ENCODE results near the gene GCSH.
A peak's percentile ranks its signal among the peaks of the same experiment; 100 is the strongest.

GCSH gene

DNA sequence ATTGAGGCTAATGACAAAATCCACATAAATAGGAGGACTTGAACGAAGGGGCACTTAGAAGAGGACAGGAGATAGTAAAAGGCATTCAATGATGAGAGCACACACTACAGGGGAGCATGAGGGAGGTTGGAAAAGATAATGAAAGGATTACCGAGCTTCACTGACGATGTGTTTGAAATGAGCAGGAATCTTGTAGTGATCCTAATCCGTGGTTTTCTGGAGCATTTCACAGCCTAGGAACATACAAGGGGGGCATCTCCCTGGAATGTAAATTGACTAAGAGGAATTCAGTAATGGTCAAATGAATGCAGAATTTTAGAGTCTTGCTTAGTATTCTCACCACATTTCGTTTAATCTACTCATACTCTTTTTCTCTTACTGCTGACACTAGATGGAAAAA is 55.4 kb downstream of the GCSH start:
- DNase-seq, result no peak

DNA sequence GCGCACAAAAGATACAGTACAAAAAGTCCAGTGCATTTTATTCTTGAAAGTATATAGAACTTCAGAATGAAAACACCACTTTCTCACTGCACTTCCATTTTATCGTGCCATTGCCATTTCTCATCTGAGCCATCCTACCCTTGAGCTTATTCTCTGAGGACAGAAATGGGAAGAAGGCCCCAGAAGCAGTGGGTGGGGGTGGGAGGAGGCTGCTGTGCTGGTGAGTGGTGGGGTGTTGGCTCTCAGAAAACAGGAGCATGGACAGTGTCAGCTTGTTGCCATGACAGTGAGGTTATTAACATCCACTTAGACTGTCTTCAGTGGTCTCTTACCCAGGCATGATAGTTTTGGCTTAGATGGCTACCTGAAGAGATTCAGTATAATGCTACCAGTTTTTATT is 56.1 kb downstream of the GCSH start:
- no peak for DNase-seq

- no peak for DNase-seq
Observed at GRCh38 chr16:81036751-81037350, 59.3 kb downstream of the GCSH start.

DNA sequence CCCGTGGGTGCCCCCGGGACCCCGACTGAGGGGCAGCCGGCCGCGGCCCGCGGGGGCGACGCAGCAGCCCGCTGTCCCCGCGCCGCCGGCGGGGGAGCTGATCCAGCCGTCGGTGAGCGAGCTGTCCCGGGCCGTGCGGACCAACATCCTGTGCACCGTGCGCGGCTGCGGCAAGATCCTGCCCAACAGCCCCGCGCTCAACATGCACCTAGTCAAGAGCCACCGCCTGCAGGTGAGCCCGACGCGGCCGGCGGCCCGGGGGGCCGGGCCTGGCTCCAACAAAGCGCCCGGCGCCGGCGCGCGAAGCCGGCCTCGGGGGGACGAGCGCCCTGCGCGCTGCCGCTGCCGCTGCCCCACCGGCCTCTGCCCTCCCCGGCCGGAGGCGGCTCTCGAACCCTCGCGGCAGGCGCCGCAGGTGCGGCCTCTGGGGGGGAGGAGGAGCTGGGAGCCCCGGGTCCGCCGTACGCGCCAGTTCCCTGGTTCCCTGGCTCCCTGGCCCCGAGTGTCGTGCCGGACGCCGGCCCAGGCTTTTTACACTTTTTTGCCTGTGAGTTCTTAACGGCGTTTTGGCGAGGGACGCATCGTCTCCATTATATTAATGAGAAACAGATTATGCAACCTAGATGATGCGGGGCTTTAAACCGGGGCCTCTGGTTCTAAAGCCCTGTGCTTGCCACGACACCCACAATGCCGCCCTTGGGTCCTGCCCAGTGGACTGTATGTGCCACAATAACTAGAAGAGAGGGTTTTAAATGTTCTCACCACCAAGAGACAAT is 60.0 kb downstream of the GCSH start:
- peak; percentile 24 for DNase-seq

DNA sequence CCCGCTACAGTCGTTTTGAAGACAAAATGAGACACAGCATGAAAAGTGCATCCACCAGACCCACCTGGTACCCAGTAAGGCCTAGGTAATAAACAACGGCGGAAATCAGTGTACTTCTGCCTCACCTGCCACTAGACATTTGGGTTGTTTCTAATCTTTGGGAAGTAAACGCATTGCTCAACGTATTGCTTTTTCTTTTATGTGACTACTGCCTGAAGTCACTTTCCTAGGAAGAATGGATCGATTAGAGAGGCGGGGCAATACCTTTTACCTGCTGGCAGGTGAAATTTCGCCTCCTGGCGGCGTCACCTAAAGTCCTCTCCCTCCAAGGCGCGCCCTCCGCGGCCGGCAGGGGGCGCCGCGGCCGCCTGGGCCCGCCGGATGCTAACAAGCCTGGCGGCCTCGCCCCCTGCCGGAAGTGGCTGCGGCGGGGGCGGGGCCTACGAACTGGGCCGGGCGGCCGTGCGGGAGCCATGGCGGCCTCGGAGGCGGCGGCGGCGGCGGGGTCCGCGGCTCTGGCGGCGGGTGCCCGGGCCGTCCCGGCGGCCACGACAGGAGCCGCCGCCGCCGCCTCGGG is 60.7 kb downstream of the GCSH start, which contains the start of gene ATMIN:
TSS of gene ATMIN (plus strand) at position 445 of the 577 bp plus-strand sequence. CDS start at position 474, 29 bp downstream.
- DNase-seq, result peak; percentile 88

Measured in activated naive CD4-positive, alpha-beta T cell treated with Interleukin-2 at 50 U/mL for 16 hours (primary cell).